Measurements from ENCODE around the gene LRP2. TPM values are rescaled to one million over a fixed set of nuclear protein-coding genes. Genes with fewer than 3 reads are reported as not detected.

The LRP2 gene
- polyA plus RNA-seq, 2 of the 4 experiments (the other 2 are of a cell fraction), result 0.04 TPM; not detected in 1

- ATAC-seq, result no peak
- DNase-seq (ENCODE audit: low read depth in 1 of 2, low spot score in 1 of 2), result no peak
- CTCF ChIA-PET, result no interaction called here
- WGBS (ENCODE audit: missing lambda C conversion rate), result 48% methylated on average over 4 of the region's 4 CpGs
- Histone ChIP-seq H3K27ac (no peak overlapping the region), H3K9me3 (no peaks in the 10 kb centered on the region), H3K4me1 (no peaks in the 10 kb centered on the region), H3K4me2 (no peak overlapping the region), H3K4me3 (no peak overlapping the region)
- POLR2A ChIA-PET, result no interaction called here
- TF ChIP-seq NPAS2 (CRISPR knock-in tag; IDR thresholded peaks at IDR 0.05; ENCODE audit: borderline replicate concordance), result no peak
- FAIRE-seq, result no peak
Measured at GRCh38 chr2:169280502-169280901, 81.8 kb downstream of the LRP2 start.

- no peak overlapping the region for H3K4me2 ChIP-seq
- H3K4me1 ChIP-seq, result no peaks in the 10 kb centered on the region
- H3K27ac ChIP-seq, result no peak overlapping the region
- no peaks in the 10 kb centered on the region for H3K9me3 ChIP-seq
- TF ChIP-seq CTCF (IDR thresholded peaks at IDR 0.05) (peak; percentile 35; the same call in 2 of the 3 replicates), SMC3 (IDR thresholded peaks at IDR 0.05) (peak; percentile 30; the same call in 2 of the 3 replicates), EHF (CRISPR knock-in tag; IDR thresholded peaks at IDR 0.05) (no peak), TP53 (CRISPR knock-in tag; IDR thresholded peaks at IDR 0.05) (no peak), BHLHE40 (IDR thresholded peaks at IDR 0.05; ENCODE audit: low read depth, low read length) (no peak), E2F6 (IDR thresholded peaks at IDR 0.05; ENCODE audit: borderline replicate concordance, low read depth) (no peak), POLR2AphosphoS2 (conservative IDR thresholded peaks at IDR 0.05; ENCODE audit: low read length) (no peak), RAD21 (conservative IDR thresholded peaks at IDR 0.05 in 1 of 2, IDR thresholded peaks at IDR 0.05 in 1 of 2) (peak; percentile 28 to 29; a peak in 2 of 5 replicates), HDAC2 (IDR thresholded peaks at IDR 0.05) (no peak), ZSCAN20 (CRISPR knock-in tag; IDR thresholded peaks at IDR 0.05) (no peak)
- H3K4me3 ChIP-seq, result no peak overlapping the region
- ChIA-PET POLR2A (no interaction called here), CTCF (interaction anchor here (0.7 to 2.7 kb wide), 6 partner anchors 102 to 312 kb away, joined by 3 to 9 read pairs (median 3); no protein-coding TSS in a partner anchor)
- WGBS (ENCODE audit: missing lambda C conversion rate), result 11% methylated on average over 7 of the region's 7 CpGs
- no peak for ATAC-seq
- no peak for FAIRE-seq
- DNase-seq (ENCODE audit: low read depth in 1 of 2, low spot score in 1 of 2), result peak in 1 of 2 experiments; percentile 11
Measured at GRCh38 chr2:169275696-169276444, 86.5 kb downstream of the LRP2 start.

- Histone ChIP-seq H3K27ac (no peak overlapping the region), H3K9me3 (no peaks in the 10 kb centered on the region), H3K4me1 (no peaks in the 10 kb centered on the region), H3K4me2 (no peak overlapping the region), H3K4me3 (no peak overlapping the region)
- WGBS (ENCODE audit: missing lambda C conversion rate), result 68% methylated on average over 4 of the region's 4 CpGs
- POLR2A ChIA-PET, result no interaction called here
- CTCF ChIA-PET, result no interaction called here
- FAIRE-seq (no peak), ATAC-seq (no peak), DNase-seq (ENCODE audit: low read depth in 1 of 2, low spot score in 1 of 2) (no peak)
- no peak for TF ChIP-seq FOXS1 (CRISPR knock-in tag; IDR thresholded peaks at IDR 0.05)
- TF ChIP-seq JUN (IDR thresholded peaks at IDR 0.05), result no peak
- TF ChIP-seq BCL3 (IDR thresholded peaks at IDR 0.05), result no peak
- TF ChIP-seq USF2 (IDR thresholded peaks at IDR 0.05), result no peak
- TF ChIP-seq JUNB (IDR thresholded peaks at IDR 0.05), result no peak
- no peak for TF ChIP-seq MAX (IDR thresholded peaks at IDR 0.05)
- TF ChIP-seq FOSL2 (IDR thresholded peaks at IDR 0.05), result no peak
- no peak for TF ChIP-seq FOSL2 (CRISPR knock-in tag; IDR thresholded peaks at IDR 0.05)
- no peak for TF ChIP-seq ATOH8 (CRISPR knock-in tag; IDR thresholded peaks at IDR 0.05; ENCODE audit: low read depth)
- no peak for TF ChIP-seq EP300 (IDR thresholded peaks at IDR 0.05)
- TF ChIP-seq HMGXB4 (CRISPR knock-in tag; IDR thresholded peaks at IDR 0.05; ENCODE audit: borderline replicate concordance), result no peak
- no peak for TF ChIP-seq BHLHE40 (IDR thresholded peaks at IDR 0.05; ENCODE audit: low read depth, low read length)
- TF ChIP-seq RCOR1 (IDR thresholded peaks at IDR 0.05; ENCODE audit: low read depth, low read length), result no peak
- no peak for TF ChIP-seq RFX5 (IDR thresholded peaks at IDR 0.05)
- TF ChIP-seq CBX8 (IDR thresholded peaks at IDR 0.05), result no peak
- TF ChIP-seq TFCP2L1 (CRISPR knock-in tag; IDR thresholded peaks at IDR 0.05), result no peak
- no peak for TF ChIP-seq POLR2A (IDR thresholded peaks at IDR 0.05; ENCODE audit: low read length)
- TF ChIP-seq ESRRA (IDR thresholded peaks at IDR 0.05; ENCODE audit: borderline replicate concordance, low read length), result no peak
Measured at GRCh38 chr2:169272010-169272409, 90.3 kb downstream of the LRP2 start.
